Measurements from ENCODE around the gene ZDHHC5. TPM values are rescaled to one million over a fixed set of nuclear protein-coding genes. Genes with fewer than 3 reads are reported as not detected.
"Not testable (repeated sequence)": the region's sequence is repeated elsewhere in the genome, so short reads cannot be mapped to it uniquely, and the experiment has no call there.

The ZDHHC5 gene
- total RNA-seq, 1 donor from 2014 or later = 41.8 TPM

GRCh38 chr11:57704932-57705331 is 37.0 kb downstream of the ZDHHC5 start:
- Histone ChIP-seq H3K36me3 (no peaks in the 10 kb centered on the region), H3K27ac (no peak overlapping the region), H3K9me3 (ENCODE audit: low read depth) (no peaks in the 10 kb centered on the region), H3K4me3 (no peak overlapping the region), H3F3A (ENCODE audit: low read depth) (peaks cover 18% of the 10 kb centered on the region), H2AFZ (replicated peaks) (no peak overlapping the region), H3K4me2 (no peak overlapping the region), H3K79me2 (ENCODE audit: low read depth) (peaks cover 30% of the 10 kb centered on the region), H3K27me3 (no peaks in the 10 kb centered on the region), H3K4me1 (no peaks in the 10 kb centered on the region), H4K20me1 (ENCODE audit: low read depth) (no peaks in the 10 kb centered on the region), H3K9ac (no peak overlapping the region)
- Mint-ChIP-seq H3K4me1 (no peaks in the 10 kb centered on the region), H3K36me3 (peaks cover 10% of the 10 kb centered on the region), H3K27me3 (ENCODE audit: insufficient read depth, low read depth) (peaks cover 2% of the 10 kb centered on the region), H3K9me3 (no peaks in the 10 kb centered on the region), H3K4me3 (no peak overlapping the region), H3K27ac (no peak overlapping the region)
- DNase-seq (ENCODE audit: low spot score) = no peak
- TF ChIP-seq EZH2phosphoT487 (IDR thresholded peaks at IDR 0.05) = no peak
- no peak for TF ChIP-seq CTCF (IDR thresholded peaks at IDR 0.05)
- no peak for TF ChIP-seq EZH2 (IDR thresholded peaks at IDR 0.05)

GRCh38 chr11:57705432-57705831 is 37.5 kb downstream of the ZDHHC5 start:
- H3K36me3 ChIP-seq; H2AFZ ChIP-seq (replicated peaks): not testable (repeated sequence)

GRCh38 chr11:57709802-57710367 is 42.0 kb downstream of the ZDHHC5 start:
- Mint-ChIP-seq H3K27me3 (ENCODE audit: insufficient read depth, low read depth) (peaks cover 2% of the 10 kb centered on the region), H3K27ac (no peak overlapping the region), H3K9me3 (no peaks in the 10 kb centered on the region), H3K4me3 (no peak overlapping the region), H3K4me1 (peaks cover 24% of the 10 kb centered on the region), H3K36me3 (peaks cover 7% of the 10 kb centered on the region)
- Histone ChIP-seq H3K4me3 (no peak overlapping the region), H3K4me1 (peaks cover 12% of the 10 kb centered on the region), H3K9ac (no peak overlapping the region), H3K27ac (no peak overlapping the region), H2AFZ (replicated peaks) (no peak overlapping the region), H3K27me3 (no peaks in the 10 kb centered on the region), H3K4me2 (no peak overlapping the region), H4K20me1 (ENCODE audit: low read depth) (peaks cover 15% of the 10 kb centered on the region), H3K9me3 (ENCODE audit: low read depth) (no peaks in the 10 kb centered on the region), H3K79me2 (ENCODE audit: low read depth) (peaks cover 69% of the 10 kb centered on the region), H3F3A (ENCODE audit: low read depth) (peaks cover 14% of the 10 kb centered on the region), H3K36me3 (no peaks in the 10 kb centered on the region)
- DNase-seq (ENCODE audit: low spot score) = no peak
- TF ChIP-seq EZH2phosphoT487 (IDR thresholded peaks at IDR 0.05) (no peak), CTCF (IDR thresholded peaks at IDR 0.05) (no peak), EZH2 (IDR thresholded peaks at IDR 0.05) (no peak)

More at GRCh38 chr11:57705432-57705831, 37.5 kb downstream of the ZDHHC5 start:
- H3K27me3 Mint-ChIP-seq (ENCODE audit: insufficient read depth, low read depth); H3K27ac ChIP-seq; H3K9me3 Mint-ChIP-seq; H3K4me1 Mint-ChIP-seq; H3K4me2 ChIP-seq; H3K4me3 ChIP-seq; H3K4me1 ChIP-seq; H3K27ac Mint-ChIP-seq; H3K9me3 ChIP-seq (ENCODE audit: low read depth); H4K20me1 ChIP-seq (ENCODE audit: low read depth); H3K4me3 Mint-ChIP-seq; DNase-seq (ENCODE audit: low spot score); H3K27me3 ChIP-seq; H3K9ac ChIP-seq: not testable (repeated sequence)
- Histone ChIP-seq H3F3A (ENCODE audit: low read depth) (peaks cover 16% of the 10 kb centered on the region), H3K79me2 (ENCODE audit: low read depth) (peaks cover 35% of the 10 kb centered on the region)
- H3K36me3 Mint-ChIP-seq = peaks cover 10% of the 10 kb centered on the region

- Histone ChIP-seq H3F3A (ENCODE audit: low read depth) (peaks cover 12% of the 10 kb centered on the region), H3K4me3 (peak within 1 kb of the TSS; percentile 98), H4K20me1 (ENCODE audit: low read depth) (peaks cover 15% of the 10 kb centered on the region), H3K27ac (peak within 1 kb of the TSS; percentile 95), H3K36me3 (no peaks in the 10 kb centered on the region), H3K79me2 (ENCODE audit: low read depth) (peaks cover 69% of the 10 kb centered on the region), H3K4me2 (peak within 1 kb of the TSS; percentile 97), H3K4me1 (peaks cover 12% of the 10 kb centered on the region), H3K9ac (peak within 1 kb of the TSS; percentile 91), H3K9me3 (ENCODE audit: low read depth) (no peaks in the 10 kb centered on the region), H2AFZ (replicated peaks) (peak within 1 kb of the TSS; percentile 93), H3K27me3 (no peaks in the 10 kb centered on the region)
- H3K27me3 Mint-ChIP-seq (ENCODE audit: insufficient read depth, low read depth) = peaks cover 2% of the 10 kb centered on the region
- peak; percentile 96 for DNase-seq (ENCODE audit: low spot score)
- peak within 1 kb of the TSS; percentile 91 for H3K27ac Mint-ChIP-seq
- peaks cover 9% of the 10 kb centered on the region for H3K36me3 Mint-ChIP-seq
- peaks cover 4% of the 10 kb centered on the region for H3K9me3 Mint-ChIP-seq
- H3K4me3 Mint-ChIP-seq = peak within 1 kb of the TSS; percentile 99
- peaks cover 24% of the 10 kb centered on the region for H3K4me1 Mint-ChIP-seq
- TF ChIP-seq CTCF (IDR thresholded peaks at IDR 0.05) = no peak
- no peak for TF ChIP-seq EZH2 (IDR thresholded peaks at IDR 0.05)
Measured at GRCh38 chr11:57711414-57712255, 43.7 kb downstream of the ZDHHC5 start, which contains the start of gene MED19. TSS of gene MED19 (minus strand) at chr11:57712215. CDS start at chr11:57712179, 36 bp downstream.
